SU-DHL-6 (cell line): Measurements from ENCODE around the gene DNAJC10.

Source experiments
- H2AFZ ChIP-seq: fragments of 200-600 bp; sonication (generic); 2 replicates; pipeline ENCODE4 v1.6.1; 2014; ENCODE audit warnings: low read depth, mild to moderate bottlenecking, moderate library complexity, mixed read lengths, antibody characterized with exemption, low read length; ENCODE audit not compliant: severe bottlenecking
- H3F3A ChIP-seq: fragments of 200-600 bp; shearing (Covaris generic); 2 replicates; pipeline ENCODE4 v1.6.0; 2016; ENCODE audit warnings: antibody characterized with exemption, mild to moderate bottlenecking; ENCODE audit not compliant: insufficient read depth
- H3K27ac ChIP-seq: fragments of 200-600 bp; sonication (generic); 2 replicates; pipeline ENCODE4 v1.5.1; 2016; ENCODE audit warnings: low read depth, mild to moderate bottlenecking, low read length, moderate library complexity, mixed read lengths
- H3K27me3 ChIP-seq: fragments of 200-600 bp; sonication (generic), shearing (Covaris generic); 2 replicates; pipeline ENCODE4 v1.6.0; 2014; ENCODE audit warnings: mild to moderate bottlenecking, low read length
- H3K36me3 ChIP-seq: fragments of 200-600 bp; sonication (generic); 2 replicates; pipeline ENCODE4 v1.6.1; 2014; ENCODE audit warnings: mild to moderate bottlenecking, low read length, mixed read lengths
- H3K4me2 ChIP-seq: fragments of 300-600, 200-600 bp; shearing (Covaris generic), sonication (generic); 2 replicates; pipeline ENCODE4 v1.6.0; 2014; ENCODE audit warnings: low read length, low read depth, mild to moderate bottlenecking; ENCODE audit not compliant: poor library complexity, severe bottlenecking
- H3K4me3 ChIP-seq: fragments of 200-600 bp; sonication (generic); 2 replicates; pipeline ENCODE4 v1.5.1; 2014; ENCODE audit warnings: antibody characterized with exemption, low read length, mild to moderate bottlenecking, mixed read lengths; ENCODE audit not compliant: insufficient read depth, poor library complexity, severe bottlenecking
- H3K79me2 ChIP-seq: fragments of 200-600 bp; sonication (generic); 2 replicates; pipeline ENCODE4 v1.6.1; 2014; ENCODE audit warnings: mild to moderate bottlenecking, low read length, moderate library complexity; ENCODE audit not compliant: insufficient read depth
- H3K9ac ChIP-seq: fragments of 200-600 bp; sonication (generic); 2 replicates; pipeline ENCODE4 v1.7.0; 2014; ENCODE audit warnings: mild to moderate bottlenecking, low read length
- H3K9me2 ChIP-seq: fragments of 200-600 bp; sonication (generic); replicated peaks from 2 replicates; pipeline ENCODE4 v1.6.1; 2014; ENCODE audit warnings: low read length; ENCODE audit not compliant: insufficient read depth
- H3K9me3 ChIP-seq: fragments of 200-600 bp; sonication (generic); 2 replicates; pipeline ENCODE4 v1.6.1; 2014; ENCODE audit warnings: low read length, mixed read lengths; ENCODE audit not compliant: insufficient read depth
- H4K20me1 ChIP-seq: fragments of 200-600 bp; sonication (generic); 2 replicates; pipeline ENCODE4 v1.6.1; 2014; ENCODE audit warnings: low read depth, mild to moderate bottlenecking, antibody characterized with exemption, low read length, moderate library complexity, mixed read lengths
- EZH2phosphoT487 ChIP-seq: fragments of 200-600 bp; sonication (generic), shearing (Covaris generic); conservative IDR thresholded peaks from 2 replicates; pipeline ENCODE4 v1.6.1; 2018; ENCODE audit warnings: mild to moderate bottlenecking, antibody characterized with exemption, low read length, moderate library complexity, mixed read lengths
- TF ChIP-seq, protein P1 (sequence below): fragments of 200-600 bp; sonication (generic); IDR thresholded peaks from one replicate; pipeline ENCODE4 v1.5.1; 2017; ENCODE audit warnings: antibody characterized with exemption, mild to moderate bottlenecking, low read length, moderate library complexity; ENCODE audit not compliant: insufficient read depth, poor library complexity, severe bottlenecking

The DNAJC10 gene

DNA sequence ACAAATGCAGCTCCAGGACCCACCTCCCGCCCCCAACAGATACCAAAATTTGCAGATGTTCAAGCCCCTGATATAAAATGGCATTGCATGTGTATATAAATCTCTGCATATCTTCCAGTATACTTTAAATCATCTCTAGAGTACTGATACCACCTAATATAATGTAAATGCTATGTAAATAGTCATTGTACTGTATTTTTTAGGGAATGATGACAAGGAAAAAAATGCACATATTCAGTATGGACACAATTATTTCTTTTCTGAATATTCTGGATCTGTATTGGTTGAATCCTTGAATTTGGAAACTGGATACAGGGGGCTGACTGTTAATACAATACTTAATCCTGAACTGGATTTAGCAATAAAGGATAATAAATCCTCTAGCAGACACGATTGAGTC is 82.7 kb downstream of the DNAJC10 start:
- Histone ChIP-seq H3K36me3 (no peaks in the 10 kb centered on the region), H3F3A (no peaks in the 10 kb centered on the region), H3K9me2 (no peaks in the 10 kb centered on the region), H3K4me2 (no peak overlapping the region), H2AFZ (no peak overlapping the region), H3K79me2 (no peaks in the 10 kb centered on the region), H3K9ac (no peak overlapping the region), H3K4me3 (no peak overlapping the region), H3K9me3 (no peaks in the 10 kb centered on the region), H3K27ac (no peak overlapping the region), H4K20me1 (no peaks in the 10 kb centered on the region), H3K27me3 (no peaks in the 10 kb centered on the region)
- TF ChIP-seq EZH2phosphoT487, result no peak
- TF ChIP-seq, protein P1, sequence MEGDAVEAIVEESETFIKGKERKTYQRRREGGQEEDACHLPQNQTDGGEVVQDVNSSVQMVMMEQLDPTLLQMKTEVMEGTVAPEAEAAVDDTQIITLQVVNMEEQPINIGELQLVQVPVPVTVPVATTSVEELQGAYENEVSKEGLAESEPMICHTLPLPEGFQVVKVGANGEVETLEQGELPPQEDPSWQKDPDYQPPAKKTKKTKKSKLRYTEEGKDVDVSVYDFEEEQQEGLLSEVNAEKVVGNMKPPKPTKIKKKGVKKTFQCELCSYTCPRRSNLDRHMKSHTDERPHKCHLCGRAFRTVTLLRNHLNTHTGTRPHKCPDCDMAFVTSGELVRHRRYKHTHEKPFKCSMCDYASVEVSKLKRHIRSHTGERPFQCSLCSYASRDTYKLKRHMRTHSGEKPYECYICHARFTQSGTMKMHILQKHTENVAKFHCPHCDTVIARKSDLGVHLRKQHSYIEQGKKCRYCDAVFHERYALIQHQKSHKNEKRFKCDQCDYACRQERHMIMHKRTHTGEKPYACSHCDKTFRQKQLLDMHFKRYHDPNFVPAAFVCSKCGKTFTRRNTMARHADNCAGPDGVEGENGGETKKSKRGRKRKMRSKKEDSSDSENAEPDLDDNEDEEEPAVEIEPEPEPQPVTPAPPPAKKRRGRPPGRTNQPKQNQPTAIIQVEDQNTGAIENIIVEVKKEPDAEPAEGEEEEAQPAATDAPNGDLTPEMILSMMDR, result no peak

DNA sequence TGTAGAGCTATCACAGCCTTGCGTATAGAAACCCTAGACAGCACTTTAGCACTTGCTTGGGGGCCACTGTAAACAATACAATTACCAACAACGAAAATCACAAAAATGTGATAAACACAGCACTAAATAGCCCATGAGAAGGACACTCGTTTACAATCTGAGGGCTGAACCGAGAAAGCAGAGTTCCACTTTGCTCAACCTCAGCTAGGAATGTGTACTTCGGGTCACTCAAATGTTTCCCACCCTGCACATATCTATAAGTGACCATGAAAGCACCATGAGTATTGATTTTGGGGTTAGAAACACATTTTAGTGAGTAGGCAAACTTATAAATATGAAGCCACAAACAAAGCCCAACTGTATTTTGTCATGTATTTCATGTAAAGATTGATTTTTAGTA is 88.1 kb downstream of the DNAJC10 start:
- H3K27ac ChIP-seq, result no peak overlapping the region
- H3K79me2 ChIP-seq, result no peaks in the 10 kb centered on the region
- H3K4me2 ChIP-seq, result no peak overlapping the region
- no peaks in the 10 kb centered on the region for H3K9me3 ChIP-seq
- H2AFZ ChIP-seq, result no peak overlapping the region
- H3F3A ChIP-seq, result no peaks in the 10 kb centered on the region
- no peaks in the 10 kb centered on the region for H3K27me3 ChIP-seq
- H3K36me3 ChIP-seq, result no peaks in the 10 kb centered on the region
- H3K9me2 ChIP-seq, result no peaks in the 10 kb centered on the region
- no peaks in the 10 kb centered on the region for H4K20me1 ChIP-seq
- H3K9ac ChIP-seq, result no peak overlapping the region
- no peak overlapping the region for H3K4me3 ChIP-seq
- TF ChIP-seq, protein P1, result no peak
- no peak for TF ChIP-seq EZH2phosphoT487

DNA sequence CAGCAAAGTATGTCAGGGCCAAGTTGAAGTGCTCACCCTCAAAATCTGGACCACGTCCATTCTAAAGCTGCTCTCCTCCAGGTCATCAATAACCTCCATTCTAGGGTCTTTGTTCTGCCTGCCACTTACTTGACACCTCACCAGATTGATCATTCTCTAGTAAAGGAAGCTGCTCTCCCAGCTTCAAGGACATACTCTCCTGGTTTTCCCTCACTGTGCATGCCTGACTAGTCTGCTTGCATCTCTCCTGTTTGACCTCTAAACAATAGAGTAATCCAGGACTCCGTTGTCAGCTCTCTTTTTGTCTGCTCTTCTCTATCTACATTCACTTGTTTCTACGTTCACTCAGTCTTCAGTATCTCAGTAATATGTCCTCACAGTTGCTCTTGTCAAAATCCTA is 91.3 kb downstream of the DNAJC10 start:
- no peaks in the 10 kb centered on the region for H3F3A ChIP-seq
- no peaks in the 10 kb centered on the region for H4K20me1 ChIP-seq
- H3K27ac ChIP-seq, result no peak overlapping the region
- TF ChIP-seq, protein P1, result no peak
- TF ChIP-seq EZH2phosphoT487, result no peak
- no peaks in the 10 kb centered on the region for H3K79me2 ChIP-seq
- H3K9ac ChIP-seq, result no peak overlapping the region
- no peaks in the 10 kb centered on the region for H3K9me3 ChIP-seq
- no peaks in the 10 kb centered on the region for H3K9me2 ChIP-seq
- no peak overlapping the region for H3K4me3 ChIP-seq
- no peak overlapping the region for H2AFZ ChIP-seq
- H3K36me3 ChIP-seq, result no peaks in the 10 kb centered on the region
- no peak overlapping the region for H3K4me2 ChIP-seq
- no peaks in the 10 kb centered on the region for H3K27me3 ChIP-seq
